ENCODE measurements around the gene IL17D. TPM values are rescaled to one million over a fixed set of nuclear protein-coding genes. Genes with fewer than 3 reads are reported as not detected.

IL17D gene
- total and polyA plus RNA-seq, 2 donors (not counting 1 experiment from before 2014, with no cell fraction given), result 0.09 TPM; not detected in 1

DNA sequence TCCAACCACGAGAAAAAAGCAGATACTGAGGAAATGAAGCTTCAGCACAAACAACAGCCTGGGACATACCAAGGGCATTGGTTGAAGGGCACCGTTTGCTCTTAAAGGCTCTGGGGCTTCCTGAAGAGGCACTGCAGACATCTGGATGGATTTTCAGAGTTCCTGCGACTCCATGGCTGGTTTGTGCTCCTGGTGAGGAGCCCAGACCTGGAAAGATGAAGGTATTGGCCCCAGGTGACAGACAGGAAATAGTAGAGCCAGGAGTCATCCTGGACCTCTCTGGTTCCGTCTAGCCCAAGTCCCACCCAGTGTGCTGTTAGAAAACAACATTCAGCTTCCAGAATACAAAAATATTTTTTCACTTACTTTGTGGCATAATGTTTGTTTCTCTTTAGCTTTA, 6.3 kb downstream of the IL17D start:
- no peak overlapping the region for H3K4me3 Mint-ChIP-seq
- H4K20me1 ChIP-seq (ENCODE audit: control insufficient read depth, insufficient read depth, low read length, poor library complexity, severe bottlenecking), result no peaks in the 10 kb centered on the region
- DNase-seq (no peak), ATAC-seq (ENCODE audit: low read depth) (no peak)
- peaks cover 7% of the 10 kb centered on the region for H3K4me1 Mint-ChIP-seq
- H3K36me3 ChIP-seq (replicated peaks in 1 of 2; ENCODE audit: control extremely low read depth in 1 of 2, control insufficient read depth in 1 of 2, extremely low read depth in 1 of 2, insufficient read depth in 2 of 2, low read length in 1 of 2), result no peaks in the 10 kb centered on the region
- H3K9me3 Mint-ChIP-seq (ENCODE audit: insufficient read depth), result no peaks in the 10 kb centered on the region
- CTCF ChIA-PET, result interaction anchor here (1.2 to 5.3 kb wide), 2 partner anchors 119 to 216 kb away, joined by 4 to 35 read pairs; no protein-coding TSS in a partner anchor
- 80% methylated on average over 4 of the region's 4 CpGs for WGBS (ENCODE audit: insufficient coverage)
- H3K9me3 ChIP-seq (ENCODE audit: control extremely low read depth in 1 of 3, control insufficient read depth in 2 of 3, insufficient read depth in 1 of 3, low read length in 2 of 3), result no peaks in the 10 kb centered on the region
- no peak overlapping the region for H3K27ac Mint-ChIP-seq
- TF ChIP-seq CTCF (IDR thresholded peaks at IDR 0.05) (no peak), EZH2 (IDR thresholded peaks at IDR 0.05; ENCODE audit: borderline replicate concordance, insufficient read depth, low read depth, low read length, poor library complexity, severe bottlenecking) (no peak)
- H3K4me1 ChIP-seq (ENCODE audit: control insufficient read depth in 2 of 2, insufficient read depth in 2 of 2, low read length in 2 of 2), result peaks cover 0 to 8% of the 10 kb centered on the region in 2 donors
- no peak overlapping the region for H3K27ac ChIP-seq (ENCODE audit: low read length in 2 of 2)
- no peak overlapping the region for H3K4me2 ChIP-seq (replicated peaks; ENCODE audit: low read depth, low read length, poor library complexity, severe bottlenecking)
- no peak overlapping the region for H2AFZ ChIP-seq (ENCODE audit: insufficient read depth, low read depth, low read length, poor library complexity, severe bottlenecking)
- no peak overlapping the region for H3K9ac ChIP-seq (ENCODE audit: low read length)
- H3K27me3 Mint-ChIP-seq, result peaks cover 8% of the 10 kb centered on the region
- intact Hi-C loops (cut with micrococcal nuclease), result loop anchor here (10.0 kb wide), 1 partner anchor 895 kb away; the partner anchor contains the start of gene MICU2
- POLR2A ChIA-PET, result no interaction called here
- H3K79me2 ChIP-seq (ENCODE audit: control insufficient read depth, insufficient read depth, low read length), result no peaks in the 10 kb centered on the region
- H3K27me3 ChIP-seq (replicated peaks in 1 of 4; ENCODE audit: control extremely low read depth in 1 of 4, control insufficient read depth in 3 of 4, insufficient read depth in 4 of 4, low read length in 3 of 4), result peaks cover 0 to 4% (median 0%) of the 10 kb centered on the region in 4 experiments
- H3K4me3 ChIP-seq (ENCODE audit: control extremely low read depth in 1 of 5, extremely low read depth in 1 of 5, insufficient read depth in 1 of 5, low read depth in 2 of 5, low read length in 4 of 5), result no peak overlapping the region

- no peak overlapping the region for H2AFZ ChIP-seq (ENCODE audit: insufficient read depth, low read depth, low read length, poor library complexity, severe bottlenecking)
- no peak for ATAC-seq (ENCODE audit: low read depth)
- H3K4me1 ChIP-seq (ENCODE audit: control insufficient read depth in 2 of 2, insufficient read depth in 2 of 2, low read length in 2 of 2), result peaks cover 0 to 8% of the 10 kb centered on the region in 2 donors
- peaks cover 0 to 4% (median 0%) of the 10 kb centered on the region in 4 experiments for H3K27me3 ChIP-seq (replicated peaks in 1 of 4; ENCODE audit: control extremely low read depth in 1 of 4, control insufficient read depth in 3 of 4, insufficient read depth in 4 of 4, low read length in 3 of 4)
- peak; percentile 26 for DNase-seq
- no peak overlapping the region for H3K27ac ChIP-seq (ENCODE audit: low read length in 2 of 2)
- H3K27ac Mint-ChIP-seq, result no peak overlapping the region
- H3K4me3 Mint-ChIP-seq, result no peak overlapping the region
- H3K79me2 ChIP-seq (ENCODE audit: control insufficient read depth, insufficient read depth, low read length), result no peaks in the 10 kb centered on the region
- 93% methylated on average over 8 of the region's 13 CpGs for WGBS (ENCODE audit: insufficient coverage)
- ChIA-PET POLR2A (no interaction called here), CTCF (interaction anchor here (0.7 to 5.3 kb wide), 13 partner anchors 8 to 725 kb away, joined by 3 to 35 read pairs (median 5); partner anchors contain the start of gene IL17D)
- H3K4me1 Mint-ChIP-seq, result peaks cover 7% of the 10 kb centered on the region
- H3K9me3 Mint-ChIP-seq (ENCODE audit: insufficient read depth), result no peaks in the 10 kb centered on the region
- intact Hi-C loops (cut with micrococcal nuclease), result loop anchor here (1.0 kb wide), 4 partner anchors 7 to 216 kb away; no protein-coding TSS in a partner anchor
- no peak overlapping the region for H3K4me2 ChIP-seq (replicated peaks; ENCODE audit: low read depth, low read length, poor library complexity, severe bottlenecking)
- H3K9me3 ChIP-seq (ENCODE audit: control extremely low read depth in 1 of 3, control insufficient read depth in 2 of 3, insufficient read depth in 1 of 3, low read length in 2 of 3), result no peaks in the 10 kb centered on the region
- H3K9ac ChIP-seq (ENCODE audit: low read length), result no peak overlapping the region
- no peak overlapping the region for H3K4me3 ChIP-seq (ENCODE audit: control extremely low read depth in 1 of 5, extremely low read depth in 1 of 5, insufficient read depth in 1 of 5, low read depth in 2 of 5, low read length in 4 of 5)
- H4K20me1 ChIP-seq (ENCODE audit: control insufficient read depth, insufficient read depth, low read length, poor library complexity, severe bottlenecking), result no peaks in the 10 kb centered on the region
- no peaks in the 10 kb centered on the region for H3K36me3 ChIP-seq (replicated peaks in 1 of 2; ENCODE audit: control extremely low read depth in 1 of 2, control insufficient read depth in 1 of 2, extremely low read depth in 1 of 2, insufficient read depth in 2 of 2, low read length in 1 of 2)
- peaks cover 8% of the 10 kb centered on the region for H3K27me3 Mint-ChIP-seq
- TF ChIP-seq EZH2 (IDR thresholded peaks at IDR 0.05; ENCODE audit: borderline replicate concordance, insufficient read depth, low read depth, low read length, poor library complexity, severe bottlenecking) (no peak), CTCF (IDR thresholded peaks at IDR 0.05) (no peak)
Measured at GRCh38 chr13:20711301-20712044, 8.0 kb downstream of the IL17D start.
